Stimulated activated CD4-positive, alpha-beta T cell treated with anti-CD3 and anti-CD28 coated beads, Interleukin-15, amount 100 ng/mL, for 48 hours (primary cell): Measurements from ENCODE around the gene FIBP.

Experiments used
- DNase-seq, 2 donors: peaks; one replicate each; pipeline ENCODE4 v3.0.0-alpha.2; 2020; ENCODE audit warnings: low read depth in 2 of 2

Gene FIBP

DNA sequence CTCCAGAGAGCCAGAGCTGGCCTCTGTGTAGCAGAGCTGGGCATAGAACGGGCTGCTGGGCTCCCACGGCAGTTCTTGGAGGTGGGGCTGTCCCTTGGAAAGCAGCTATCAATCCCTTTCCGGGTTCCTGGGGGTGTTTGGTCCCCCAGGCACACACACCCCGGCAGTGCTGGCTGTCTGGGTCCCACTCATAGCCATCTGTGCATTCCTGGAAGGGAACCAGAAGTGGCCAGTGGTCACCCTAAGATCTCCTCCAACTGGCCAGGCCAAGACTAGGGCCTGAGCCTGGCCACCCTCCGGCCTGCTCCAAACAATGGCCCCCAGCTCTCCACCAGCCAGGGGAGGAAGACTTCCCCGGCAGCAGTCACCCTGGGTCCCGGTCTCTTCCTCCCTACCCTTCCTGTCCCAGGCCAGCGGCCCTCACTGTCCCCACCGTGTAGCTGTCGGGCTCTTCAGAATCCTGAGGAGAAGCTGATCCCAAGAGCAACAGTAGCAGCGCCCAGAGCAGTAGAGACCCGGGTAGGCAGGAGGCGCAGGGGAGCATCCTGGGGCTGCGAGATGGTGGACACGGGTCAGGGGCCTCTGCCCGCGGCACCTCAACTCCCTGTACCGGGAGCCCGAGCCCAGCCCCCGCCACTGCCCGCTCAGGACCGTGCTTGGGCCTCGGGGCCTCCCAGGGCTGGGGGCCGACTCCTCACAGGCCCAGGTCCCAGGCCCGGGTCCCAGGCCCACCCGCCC lies 16.3 kb downstream of the FIBP start:
- DNase-seq: no peak

DNA sequence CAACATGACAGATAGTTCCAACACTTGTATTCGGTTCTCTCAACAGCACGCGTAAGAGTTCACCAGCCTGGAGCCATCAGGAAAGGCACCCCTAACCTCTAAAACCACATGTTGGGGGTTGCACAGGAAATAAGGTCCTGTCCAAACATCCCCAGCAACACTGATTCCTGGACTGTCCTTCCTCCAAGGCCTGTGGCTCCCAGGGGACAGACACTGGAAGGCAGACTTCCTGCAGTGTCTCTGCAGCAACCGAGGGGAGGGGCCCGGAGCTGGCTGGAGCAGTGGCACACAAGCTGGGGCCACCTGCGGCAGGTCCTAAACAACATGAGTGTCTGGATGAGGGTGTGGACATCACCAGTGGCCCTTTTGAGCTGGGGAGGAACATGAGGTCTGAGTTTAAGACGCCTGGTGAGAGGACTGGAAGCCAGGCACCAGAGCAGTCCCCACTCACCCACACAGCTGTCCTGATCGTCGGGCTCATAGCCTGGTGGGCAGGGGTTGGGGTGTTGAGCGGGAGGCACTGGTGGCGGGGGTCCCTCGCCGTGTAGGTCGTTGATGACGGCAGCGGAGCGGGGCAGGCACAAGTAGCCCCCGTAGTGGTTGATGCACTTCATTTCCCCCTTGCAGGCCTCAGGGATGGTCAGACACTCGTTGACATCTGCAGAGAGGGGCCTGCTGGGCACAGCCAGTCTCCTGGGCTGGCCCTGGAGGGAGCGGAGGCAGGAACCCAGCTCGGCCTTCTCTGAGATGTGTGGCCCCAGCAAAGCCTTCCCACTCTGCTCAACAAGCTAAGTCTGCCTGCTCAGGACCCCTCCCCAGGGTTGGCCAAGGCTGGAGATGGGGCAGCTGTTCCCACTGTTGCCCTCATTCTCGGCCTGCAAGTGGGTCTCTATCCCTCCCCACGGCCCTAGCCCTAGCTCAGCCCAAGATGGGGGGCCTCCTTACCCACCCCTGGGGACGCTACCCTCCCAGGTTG lies 17.3 kb downstream of the FIBP start:
- DNase-seq: no peak

DNA sequence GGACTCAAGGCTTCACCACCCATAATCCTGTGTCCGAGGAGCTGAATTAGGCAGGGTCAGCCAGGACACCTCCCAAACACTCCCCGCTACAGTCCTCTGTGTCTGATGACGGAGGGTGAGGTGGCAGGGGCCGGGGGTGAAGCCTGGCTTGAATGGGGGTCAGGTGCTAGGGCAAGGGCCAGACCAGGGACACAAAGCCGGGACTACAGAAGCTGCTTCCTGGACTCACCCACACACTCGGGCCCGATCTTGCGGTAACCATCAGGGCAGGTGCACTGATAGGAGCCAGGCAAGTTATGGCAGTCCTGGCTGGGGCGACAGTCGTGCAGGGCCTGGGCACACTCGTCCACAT lies 18.0 kb downstream of the FIBP start:
- no peak for DNase-seq

DNA sequence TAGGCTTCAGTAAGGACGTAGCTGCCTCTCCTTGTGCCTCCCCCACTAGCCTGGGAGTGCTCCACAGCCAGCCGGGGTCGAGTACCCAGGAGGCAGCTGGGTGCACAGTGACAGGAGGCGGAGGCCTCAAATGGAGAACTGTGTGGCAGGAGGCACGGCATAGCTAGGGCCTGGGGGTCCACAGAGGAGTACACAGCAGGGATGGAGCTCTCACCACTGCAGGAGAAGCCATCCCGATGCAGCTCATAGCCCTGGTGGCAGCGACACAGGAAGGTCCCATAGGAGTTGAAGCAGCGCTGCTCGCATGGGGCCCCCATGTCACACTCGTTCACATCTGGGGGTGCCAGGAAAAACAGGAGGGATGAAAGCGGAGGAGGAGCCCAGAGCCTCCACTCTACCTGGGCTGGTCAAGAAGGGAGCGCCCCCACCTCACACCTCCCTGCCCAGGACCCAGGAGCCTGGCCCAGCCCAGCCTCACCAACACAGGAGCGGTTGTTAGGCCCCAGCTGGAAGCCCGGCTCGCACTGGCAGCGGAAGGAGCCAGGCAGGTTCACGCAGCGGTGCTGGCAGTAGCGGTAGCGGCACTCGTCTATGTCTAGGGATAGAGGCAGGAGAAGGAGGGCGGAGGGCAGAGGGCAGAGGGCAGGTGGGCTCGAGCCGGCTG lies 18.5 kb downstream of the FIBP start:
- DNase-seq: no peak

DNA sequence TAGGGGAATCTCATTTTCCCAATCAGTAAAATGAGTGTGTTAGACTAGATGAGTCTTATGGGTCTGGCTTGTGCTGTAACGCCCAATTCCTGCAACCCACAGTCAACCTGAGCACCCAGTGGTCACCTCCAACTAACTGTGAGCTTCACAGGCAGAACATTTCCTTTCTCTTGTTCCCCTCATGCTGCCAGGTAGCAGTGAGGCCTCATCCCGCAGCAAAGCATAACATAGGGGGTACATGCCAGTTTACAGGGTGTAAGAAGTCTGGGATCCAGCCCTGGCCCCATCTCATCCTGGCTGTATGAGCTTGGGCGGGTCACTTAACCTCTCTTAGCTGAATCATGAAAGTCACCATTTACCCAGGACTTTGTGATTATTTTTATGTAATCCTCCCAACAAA lies 19.4 kb downstream of the FIBP start:
- no peak for DNase-seq

DNA sequence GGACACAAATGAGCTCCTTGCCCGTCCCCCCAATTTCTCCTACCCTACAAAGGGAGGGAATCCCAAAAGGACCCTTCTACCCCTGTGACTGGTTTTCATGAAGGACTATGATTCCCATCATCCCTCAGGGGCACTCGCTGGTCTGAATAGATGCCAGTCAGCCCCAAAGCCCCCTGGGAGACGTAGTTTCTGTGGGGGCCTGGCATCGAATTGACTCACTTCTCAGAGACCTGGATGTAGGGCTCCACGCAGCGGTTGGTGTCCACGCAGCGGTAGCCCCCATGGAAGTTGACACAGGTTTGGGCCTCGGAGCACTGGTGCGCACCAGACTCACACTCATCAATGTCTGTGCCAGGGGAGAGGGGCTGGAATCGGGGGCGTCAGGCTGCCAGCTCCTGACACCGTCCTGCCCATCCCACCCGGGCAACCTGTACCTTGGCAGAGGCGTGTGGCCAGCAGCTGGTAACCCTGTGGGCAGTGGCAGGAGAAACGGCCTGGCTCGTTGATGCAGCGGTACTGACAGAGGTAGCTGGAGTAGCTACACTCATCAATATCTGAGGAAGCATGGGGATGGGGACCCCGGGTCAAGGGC lies 20.1 kb downstream of the FIBP start:
- DNase-seq: no peak

DNA sequence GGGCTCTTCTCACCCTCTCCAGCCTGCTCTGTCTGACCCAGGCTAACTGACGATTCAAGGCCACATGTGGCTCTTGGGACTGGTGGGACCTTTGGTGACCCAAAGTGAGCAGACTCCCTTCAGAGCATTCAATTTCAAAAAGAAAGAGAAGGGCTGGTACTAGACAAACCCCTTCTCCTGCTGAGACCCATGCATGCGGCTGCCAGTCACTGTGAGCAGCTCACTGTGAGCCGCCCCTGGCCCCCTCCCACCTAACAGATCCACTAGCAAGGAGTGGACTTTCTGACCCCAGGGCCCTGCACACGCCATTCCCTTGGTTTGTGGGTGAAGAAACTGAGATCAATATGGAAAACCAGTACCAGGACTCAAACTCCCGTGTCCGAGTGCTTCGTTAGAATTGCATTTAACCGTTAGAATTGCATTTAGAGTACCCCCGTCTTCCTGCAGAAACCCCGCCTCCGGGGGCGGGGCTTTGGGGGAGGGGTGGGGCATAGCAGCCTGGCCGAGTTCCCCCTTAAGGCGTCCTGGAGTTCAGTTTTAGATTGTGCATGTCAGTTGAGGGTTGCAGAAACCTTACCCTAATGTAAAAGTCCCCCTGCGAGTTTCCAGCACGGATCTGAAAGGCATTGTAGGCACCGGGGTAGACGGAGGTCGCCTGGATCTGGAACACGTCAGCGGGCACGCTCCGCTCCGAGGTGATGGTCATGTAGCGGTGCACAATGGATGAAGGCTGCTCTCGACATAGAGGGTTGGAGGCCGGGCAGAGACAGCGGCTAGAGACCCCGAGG lies 20.8 kb downstream of the FIBP start:
- DNase-seq: no peak

DNA sequence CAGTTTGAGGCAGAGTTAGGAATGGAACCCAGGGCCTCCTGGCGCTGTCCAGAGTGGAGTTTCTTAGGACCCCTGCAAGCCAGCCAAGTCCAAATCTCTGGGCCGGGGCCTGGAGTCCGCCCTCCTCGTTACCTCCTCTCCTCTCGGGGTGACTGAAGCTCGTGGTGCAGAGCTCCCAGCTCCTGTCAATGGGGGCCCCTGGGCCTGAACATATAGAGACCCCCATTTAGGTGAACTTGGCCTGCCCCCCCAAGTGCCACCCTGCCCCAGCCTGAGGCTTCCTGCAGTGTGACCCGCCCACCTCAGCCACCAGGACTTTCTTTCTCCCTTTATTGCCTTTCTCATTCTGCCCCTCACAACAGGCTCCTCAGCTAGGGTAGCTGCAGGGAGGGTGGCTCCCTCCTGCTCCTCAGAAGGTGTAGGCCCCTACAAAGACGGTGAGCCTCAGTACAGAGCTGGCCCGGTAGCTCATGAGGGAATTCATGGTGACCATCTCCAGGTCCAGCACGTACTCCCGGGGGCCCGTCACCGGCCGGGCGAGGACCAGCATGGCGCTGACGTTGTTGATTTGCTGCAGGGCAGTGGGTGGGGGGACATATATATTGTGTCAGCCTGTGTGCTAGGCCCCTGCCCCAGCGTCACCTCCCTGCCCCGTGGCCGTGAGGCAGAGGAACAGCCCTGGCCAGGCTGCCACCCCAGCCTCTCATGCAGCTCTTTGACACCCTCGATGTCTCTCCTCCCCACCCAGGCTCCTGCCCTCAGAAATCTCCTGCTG lies 21.6 kb downstream of the FIBP start:
- no peak for DNase-seq

DNA sequence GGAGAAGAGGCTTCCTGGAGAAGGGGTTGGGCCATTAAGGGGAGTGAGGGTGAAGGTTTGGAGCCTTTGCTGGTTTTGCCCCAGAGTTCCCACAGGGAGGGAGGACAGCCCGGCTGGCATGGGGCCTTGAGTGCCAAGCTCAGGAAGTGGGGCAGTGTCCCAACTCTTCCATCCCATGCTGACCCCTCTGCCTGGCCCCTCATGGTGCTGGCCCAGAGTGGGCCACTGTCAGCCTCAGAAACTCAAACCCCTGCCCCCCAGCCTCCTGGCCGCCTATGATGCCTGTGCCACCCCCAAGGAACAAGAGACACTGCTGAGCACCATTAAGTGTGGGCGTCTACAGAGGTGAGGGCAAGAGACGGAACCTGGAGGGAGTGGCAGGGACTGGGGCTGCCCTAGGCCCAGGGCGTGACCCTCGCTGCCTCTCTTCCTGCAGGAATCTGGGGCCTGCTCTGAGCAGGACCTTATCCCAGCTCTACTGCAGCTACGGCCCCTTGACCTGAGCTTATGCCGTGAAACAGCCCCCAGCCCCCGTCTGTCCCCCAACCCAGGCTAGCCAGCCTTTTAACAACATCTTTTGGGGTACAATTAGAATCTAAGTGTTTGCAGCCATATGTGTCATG lies 22.6 kb downstream of the FIBP start:
- DNase-seq: no peak

DNA sequence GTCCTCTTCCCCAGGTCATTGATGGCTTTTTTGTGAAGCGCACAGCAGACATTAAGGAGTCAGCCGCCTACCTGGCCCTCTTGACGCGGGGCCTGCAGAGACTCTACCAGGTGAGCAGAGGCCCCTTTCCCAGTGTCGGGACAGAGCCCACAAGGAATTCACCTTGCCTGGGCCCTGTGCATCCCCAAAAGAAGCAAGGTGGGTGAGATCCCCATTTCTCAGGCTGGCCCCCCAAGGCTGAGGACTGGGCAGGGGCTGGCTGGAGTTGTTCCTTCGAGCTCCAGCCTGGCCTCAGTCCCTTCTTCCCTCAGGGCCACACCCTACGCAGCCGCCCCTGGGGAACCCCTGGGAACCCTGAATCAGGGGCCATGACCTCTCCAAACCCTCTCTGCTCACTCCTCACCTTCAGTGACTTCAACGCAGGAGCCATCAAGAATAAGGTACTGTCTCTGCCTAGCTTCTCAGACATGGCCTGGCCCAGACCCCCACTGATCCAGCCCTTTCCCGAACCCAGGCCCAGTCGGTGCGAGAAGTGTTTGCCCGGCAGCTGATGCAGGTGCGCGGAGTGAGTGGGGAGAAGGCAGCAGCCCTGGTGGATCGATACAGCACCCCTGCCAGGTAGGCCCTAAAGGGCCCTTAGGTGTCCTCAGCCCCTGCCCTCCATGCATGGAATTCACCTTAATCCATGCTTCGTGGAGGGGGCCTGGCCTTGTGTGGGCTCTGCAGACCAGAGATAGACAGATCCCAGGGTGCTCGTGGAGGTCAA lies 23.4 kb downstream of the FIBP start:
- DNase-seq: no peak

DNA sequence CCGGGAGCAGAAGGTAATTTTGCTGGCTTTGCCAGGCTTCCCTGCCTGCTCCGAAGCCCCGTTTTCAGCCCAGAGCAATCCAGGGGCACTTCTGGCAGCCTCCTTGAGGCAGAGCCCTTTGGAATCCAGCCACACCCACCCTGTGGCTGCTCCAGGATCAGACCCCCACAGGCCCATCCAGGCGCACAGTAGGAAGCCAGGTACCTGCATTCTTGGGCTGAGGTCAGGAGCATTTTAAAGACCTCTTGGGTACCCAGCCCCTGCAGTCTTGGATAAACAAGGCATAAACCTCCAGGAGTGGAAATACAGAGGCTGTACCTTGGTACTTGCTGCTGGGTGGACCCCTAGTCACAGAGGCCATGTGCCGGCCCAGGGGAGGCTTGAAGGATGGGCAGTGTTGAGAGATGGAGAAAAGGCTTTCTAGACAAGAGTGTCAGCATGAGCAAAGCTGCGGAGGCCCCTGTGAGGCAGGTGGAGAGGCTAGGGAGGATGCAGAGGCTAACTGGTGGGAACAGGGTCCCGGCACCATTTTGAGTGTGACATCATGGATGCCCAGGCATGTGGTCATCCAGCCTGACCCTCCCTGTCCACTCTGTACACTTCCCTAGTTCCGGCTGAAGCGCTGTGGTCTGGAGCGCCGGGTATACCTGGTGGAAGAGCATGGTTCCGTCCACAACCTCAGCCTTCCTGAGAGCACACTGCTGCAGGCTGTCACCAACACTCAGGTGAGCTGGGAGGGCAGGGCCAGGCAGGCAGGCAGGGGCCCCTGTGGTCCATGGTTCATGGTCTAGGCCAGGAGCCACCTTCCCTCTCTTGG lies 24.2 kb downstream of the FIBP start:
- DNase-seq: no peak

DNA sequence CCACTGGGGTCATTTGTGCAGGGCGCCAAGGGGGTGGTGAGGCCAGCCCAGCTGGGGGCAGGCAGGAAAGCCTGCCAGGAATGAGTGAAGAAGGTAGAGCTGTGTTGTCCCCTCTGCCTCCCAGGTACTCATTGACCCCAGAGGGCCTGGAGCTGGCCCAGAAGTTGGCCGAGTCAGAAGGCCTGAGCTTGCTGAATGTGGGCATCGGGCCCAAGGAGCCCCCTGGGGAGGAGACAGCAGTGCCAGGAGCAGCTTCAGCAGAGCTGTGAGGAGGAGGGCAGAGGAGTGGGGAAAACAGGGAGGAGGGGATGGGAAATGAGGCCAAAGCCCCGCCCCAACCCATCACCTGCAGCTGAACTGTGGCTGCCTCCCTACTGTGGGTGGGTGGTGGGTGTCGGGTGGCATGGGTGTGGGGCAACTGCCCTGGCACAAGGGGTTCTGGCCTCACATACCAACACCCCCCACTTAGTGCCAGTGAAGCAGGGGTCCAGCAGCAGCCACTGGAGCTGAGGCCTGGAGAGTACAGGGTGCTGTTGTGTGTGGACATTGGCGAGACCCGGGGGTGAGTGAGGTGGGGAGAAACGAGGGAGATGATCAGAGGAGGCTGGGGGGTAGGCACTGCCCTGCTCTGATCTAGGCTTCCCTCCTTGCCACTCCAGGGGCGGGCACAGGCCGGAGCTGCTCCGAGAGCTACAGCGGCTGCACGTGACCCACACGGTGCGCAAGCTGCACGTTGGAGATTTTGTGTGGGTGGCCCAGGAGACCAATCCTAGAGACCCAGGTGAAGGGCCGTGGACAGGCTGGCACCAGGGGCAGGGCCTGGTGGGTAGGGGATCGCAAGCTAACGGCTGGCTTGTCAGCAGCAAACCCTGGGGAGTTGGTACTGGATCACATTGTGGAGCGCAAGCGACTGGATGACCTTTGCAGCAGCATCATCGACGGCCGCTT lies 25.1 kb downstream of the FIBP start:
- DNase-seq: no peak

DNA sequence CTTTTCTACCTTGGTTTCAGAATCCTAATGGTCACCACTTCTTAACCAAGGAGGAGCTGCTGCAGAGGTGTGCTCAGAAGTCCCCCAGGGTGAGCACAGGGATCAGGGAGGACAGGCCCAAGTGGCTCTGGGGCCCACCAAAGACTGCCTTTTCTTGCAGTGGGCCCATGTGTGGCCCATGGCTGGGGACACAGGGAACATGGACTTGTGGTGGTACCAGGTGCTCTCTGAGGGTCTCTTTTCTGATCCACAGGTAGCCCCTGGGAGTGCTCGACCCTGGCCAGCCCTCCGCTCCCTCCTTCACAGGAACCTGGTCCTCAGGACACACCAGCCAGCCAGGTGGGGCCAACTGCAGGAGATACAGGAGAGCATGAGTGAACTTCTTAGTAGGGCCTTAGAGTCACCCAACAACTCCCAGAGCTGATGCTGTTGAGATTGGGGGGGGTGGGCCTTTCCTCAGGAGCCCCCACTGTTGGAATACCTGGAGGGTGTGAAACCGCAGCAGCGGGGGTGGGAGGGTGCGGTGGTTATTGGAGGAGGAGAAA lies 26.0 kb downstream of the FIBP start:
- no peak for DNase-seq

DNA sequence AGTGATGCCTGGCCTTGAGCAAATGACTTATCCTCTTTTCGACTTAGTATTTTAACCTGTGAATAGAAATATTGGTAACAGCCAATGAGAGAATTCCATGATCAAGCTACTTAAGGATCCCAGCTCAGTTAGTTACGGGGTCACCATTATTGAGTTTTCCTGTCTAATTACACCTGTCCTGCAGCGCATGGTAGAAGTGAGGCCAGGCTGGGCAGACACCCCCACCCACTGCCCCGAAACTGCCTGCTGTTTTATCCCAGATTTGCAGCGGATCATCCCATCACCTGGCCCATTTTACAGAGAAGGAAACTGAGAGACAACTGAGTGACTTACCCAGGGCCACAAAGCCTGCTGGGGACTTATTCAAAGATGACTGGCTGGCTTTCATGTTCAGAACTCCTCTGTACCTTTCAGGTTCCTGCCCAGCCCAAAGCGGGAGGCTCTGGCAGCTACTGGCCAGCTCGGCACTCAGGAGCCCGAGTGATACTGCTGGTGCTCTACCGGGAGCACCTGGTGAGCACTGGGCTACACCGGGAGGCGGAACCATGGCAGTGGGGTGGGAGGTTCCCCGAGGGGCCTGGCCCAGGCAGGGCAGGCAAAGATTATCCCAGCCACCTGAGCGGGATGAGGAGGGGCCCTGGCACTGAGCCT lies 26.6 kb downstream of the FIBP start:
- no peak for DNase-seq

DNA sequence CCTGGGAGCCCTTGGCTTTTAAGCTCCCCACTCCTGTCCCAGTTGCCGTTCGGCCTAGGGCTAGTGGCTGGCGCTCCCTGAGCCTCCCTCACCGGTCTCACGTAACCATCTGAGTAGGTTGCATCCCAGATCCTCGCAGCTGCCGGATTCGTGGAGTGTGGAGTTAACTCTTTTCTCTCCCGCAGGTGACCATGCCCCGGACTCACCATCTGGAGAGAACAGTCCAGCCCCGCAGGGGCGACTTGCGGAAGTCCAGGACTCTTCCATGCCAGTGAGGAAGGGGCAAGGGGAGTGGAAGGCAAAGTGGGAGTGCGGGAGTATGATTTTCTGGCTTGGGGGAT lies 27.1 kb downstream of the FIBP start:
- no peak for DNase-seq

DNA sequence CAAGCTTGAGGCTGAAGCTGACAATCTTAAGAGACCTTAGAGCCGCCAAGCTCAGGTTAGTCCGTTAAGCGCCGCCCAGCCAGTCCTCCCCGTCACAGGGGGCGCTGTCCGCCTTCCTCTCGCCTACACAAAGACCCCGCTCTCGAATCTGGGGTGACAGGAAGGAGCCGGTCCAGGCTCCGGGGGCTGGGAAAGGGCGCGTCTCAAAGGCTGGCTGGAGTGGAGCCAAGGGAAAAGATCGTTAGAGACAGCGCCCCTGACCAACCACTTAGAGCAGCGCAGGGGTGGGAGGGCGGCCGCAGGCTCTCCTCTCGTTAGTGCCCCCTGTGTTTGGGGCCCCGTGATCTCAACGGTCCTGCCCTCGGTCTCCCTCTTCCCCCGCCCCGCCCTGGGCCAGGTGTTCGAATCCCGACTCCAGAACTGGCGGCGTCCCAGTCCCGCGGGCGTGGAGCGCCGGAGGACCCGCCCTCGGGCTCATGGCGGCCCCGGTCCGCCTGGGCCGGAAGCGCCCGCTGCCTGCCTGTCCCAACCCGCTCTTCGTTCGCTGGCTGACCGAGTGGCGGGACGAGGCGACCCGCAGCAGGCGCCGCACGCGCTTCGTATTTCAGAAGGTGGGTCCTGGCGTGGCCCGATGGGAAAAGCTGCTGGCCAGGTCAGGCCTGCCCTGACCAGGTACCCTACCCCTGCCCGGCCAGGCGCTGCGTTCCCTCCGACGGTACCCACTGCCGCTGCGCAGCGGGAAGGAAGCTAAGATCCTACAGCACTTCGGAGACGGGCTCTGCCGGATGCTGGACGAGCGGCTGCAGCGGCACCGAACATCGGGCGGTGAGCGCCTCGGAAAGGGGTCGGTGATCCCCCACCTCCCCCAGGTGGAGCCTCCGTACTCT lies 27.8 kb downstream of the FIBP start, which contains the start of gene MUS81:
MUS81 (plus strand) TSS at position 156 of the 887 bp plus-strand sequence; CDS start at position 477, 321 bp downstream.
- peak; percentile 90 to 94 for DNase-seq
